HCT116 (cell line): Measurements from ENCODE around the gene SERGEF. TPM values are rescaled to one million over a fixed set of nuclear protein-coding genes. Genes with fewer than 3 reads are reported as not detected.

ENCODE experiments used
- ATAC-seq: fragments of 200-7000 bp; cut with Tn5 transposase; 2 replicates; pipeline ENCODE4 v1.9.1; 2020; ENCODE audit warnings: mild to moderate bottlenecking, moderate library complexity
- BruUV-seq: library from RNA; stranded (reverse); fragments of 400-500 nt; replicated peaks from 2 replicates; lab custom pipeline; 2021; lab: Mats Ljungman, UMichigan
- CTCF ChIA-PET: fragments of 300-600 bp; sonication (Branson Sonifier 250); formaldehyde crosslinking; loops from one replicate; lab custom pipeline; 2021; ENCODE audit warnings: antibody characterized with exemption; lab: Charles Lee
- POLR2A ChIA-PET: fragments of 300-600, 350-600 bp; sonication (Branson Sonifier 250); formaldehyde crosslinking; loops from one replicate; lab custom pipeline; 2021; ENCODE audit warnings: antibody characterized with exemption; lab: Charles Lee
- RAD21 ChIA-PET, 2 experiments: fragments of 300-600 bp; sonication (Branson Sonifier 250); formaldehyde crosslinking; loops; one replicate each; lab custom pipeline; 2023; ENCODE audit warnings: low total read pairs in 2 of 2; ENCODE audit not compliant: uncharacterized antibody in 2 of 2, unreplicated experiment in 2 of 2, low non-redundant PET in 1 of 2; lab: Charles Lee
- DNase-seq: peaks from one replicate; pipeline ENCODE4 v3.0.0-alpha.2; 2010; ENCODE audit warnings: low read depth, low spot score
- H2AFZ ChIP-seq: fragments of 200-600 bp; shearing (Covaris generic), sonication (generic); 2 replicates; pipeline ENCODE4 v1.6.1; 2017; ENCODE audit warnings: low read depth, mixed run types, mixed read lengths, antibody characterized with exemption, low read length; ENCODE audit not compliant: poor library complexity, severe bottlenecking
- H3K27ac ChIP-seq: 2 replicates; pipeline ENCODE4 v1.5.1; 2012; ENCODE audit warnings: low read depth, low read length
- H3K27me3 ChIP-seq: fragments of 200-600 bp; sonication (generic); 2 replicates; pipeline ENCODE4 v1.6.1; 2016; ENCODE audit warnings: mixed run types, low read length, mixed read lengths; ENCODE audit not compliant: insufficient read depth
- H3K36me3 ChIP-seq, 2 experiments: fragments of 200-500 bp in 1 of 2; fragments of 200-600 bp in 1 of 2; sonication (Bioruptor generic) in 1 of 2; sonication (generic) in 1 of 2; 2 replicates each; pipeline versions ENCODE4 v1.5.1 to v1.6.1; 2014 to 2016; ENCODE audit warnings: low read length in 2 of 2, inconsistent platforms in 1 of 2, mixed read lengths in 1 of 2, mixed run types in 1 of 2; ENCODE audit not compliant: insufficient read depth in 2 of 2, control insufficient read depth in 1 of 2
- H3K4me1 ChIP-seq, 2 experiments: fragments of 200-600 bp in 1 of 2; sonication (generic) in 1 of 2; 2 replicates each; pipeline versions ENCODE4 v1.5.1 to v1.6.1; 2012 to 2017; ENCODE audit warnings: low read length in 2 of 2, inconsistent platforms in 1 of 2, mild to moderate bottlenecking in 1 of 2, mixed read lengths in 1 of 2, mixed run types in 1 of 2, moderate library complexity in 1 of 2; ENCODE audit not compliant: insufficient read depth in 2 of 2, control insufficient read depth in 1 of 2
- H3K4me2 ChIP-seq: fragments of 200-600 bp; sonication (generic); 2 replicates; pipeline ENCODE4 v1.6.1; 2017; ENCODE audit warnings: mixed run types, low read length, mixed read lengths
- H3K4me3 ChIP-seq, 2 experiments: fragments of 200-600 bp in 1 of 2; sonication (generic) in 1 of 2; replicated peaks in 1 of 2; 2 replicates each; pipeline ENCODE4 v1.5.1; 2011 to 2016; ENCODE audit warnings: low read length in 2 of 2, control low read depth in 1 of 2, low read depth in 1 of 2, mild to moderate bottlenecking in 1 of 2, mixed read lengths in 1 of 2, mixed run types in 1 of 2
- H3K79me2 ChIP-seq: fragments of 200-600 bp; sonication (generic); 2 replicates; pipeline ENCODE4 v1.6.1; 2017; ENCODE audit warnings: mild to moderate bottlenecking, mixed run types, low read length, moderate library complexity, mixed read lengths; ENCODE audit not compliant: insufficient read depth
- H3K9ac ChIP-seq: fragments of 200-600 bp; sonication (generic); 2 replicates; pipeline ENCODE4 v1.6.1; 2016; ENCODE audit warnings: low read length, mixed read lengths
- H3K9me2 ChIP-seq: fragments of 200-600 bp; sonication (generic), shearing (Covaris generic); 2 replicates; pipeline ENCODE4 v1.6.1; 2017; ENCODE audit warnings: mixed run types, mild to moderate bottlenecking, moderate library complexity; ENCODE audit not compliant: insufficient read depth
- H3K9me3 ChIP-seq, 2 experiments: fragments of 200-500 bp in 1 of 2; fragments of 200-600 bp in 1 of 2; sonication (Bioruptor generic) in 1 of 2; sonication (generic) in 1 of 2; 2 replicates each; pipeline ENCODE4 v1.6.1; 2014 to 2017; ENCODE audit warnings: low read length in 2 of 2, mixed read lengths in 2 of 2, inconsistent platforms in 1 of 2, low read depth in 1 of 2, mild to moderate bottlenecking in 1 of 2, mixed run types in 1 of 2, moderate library complexity in 1 of 2; ENCODE audit not compliant: control insufficient read depth in 1 of 2, insufficient read depth in 1 of 2
- H4K20me1 ChIP-seq: fragments of 200-600 bp; sonication (generic), shearing (Covaris generic); 2 replicates; pipeline ENCODE4 v1.6.1; 2017; ENCODE audit warnings: mixed run types, mild to moderate bottlenecking, moderate library complexity; ENCODE audit not compliant: insufficient read depth
- JUND ChIP-seq: IDR thresholded peaks from 2 replicates; pipeline ENCODE4 v1.6.1; 2012
- POLR2A ChIP-seq: IDR thresholded peaks from 2 replicates; pipeline ENCODE4 v1.7.0; 2011; ENCODE audit warnings: borderline replicate concordance; ENCODE audit not compliant: insufficient read depth, insufficient read length; ENCODE audit errors: extremely low read depth
- RAD21 ChIP-seq: IDR thresholded peaks from 2 replicates; pipeline ENCODE4 v1.6.1; 2012; ENCODE audit warnings: low read depth, mild to moderate bottlenecking
- REST ChIP-seq: IDR thresholded peaks from 2 replicates; pipeline ENCODE4 v1.6.1; 2012; ENCODE audit warnings: low read depth
- YY1 ChIP-seq: IDR thresholded peaks from 2 replicates; pipeline ENCODE4 v1.6.1; 2011; ENCODE audit warnings: low read length, low read depth, moderate library complexity, mild to moderate bottlenecking; ENCODE audit not compliant: insufficient replicate concordance; ENCODE audit errors: extremely low read depth
- intact Hi-C: fragments of 100-400 bp; cut with micrococcal nuclease; formaldehyde crosslinking; loops from 2 replicates; pipeline ENCODE4 v1.10.0; 2022
- total RNA-seq: library from RNA; stranded (reverse); gene quantifications from one replicate; pipeline ENCODE4 v1.2.1, GENCODE V29; 2021; ENCODE audit not compliant: unreplicated experiment
- TF ChIP-seq, protein P1 (sequence below), 3 experiments: fragments of 200-600 bp in 1 of 3; sonication (generic) in 1 of 3; IDR thresholded peaks in 2 of 3; conservative IDR thresholded peaks in 1 of 3; 2 replicates each; pipeline ENCODE4 v1.5.1; 2012 to 2017; ENCODE audit warnings: low read depth in 2 of 3, low read length in 2 of 3, antibody characterized with exemption in 1 of 3, borderline replicate concordance in 1 of 3, control low read depth in 1 of 3, mild to moderate bottlenecking in 1 of 3, mixed read lengths in 1 of 3, mixed run types in 1 of 3, moderate library complexity in 1 of 3; ENCODE audit not compliant: insufficient read depth in 1 of 3

The SERGEF gene
- total RNA-seq, 1 experiment from 2014 or later, result 32.8 TPM

DNA sequence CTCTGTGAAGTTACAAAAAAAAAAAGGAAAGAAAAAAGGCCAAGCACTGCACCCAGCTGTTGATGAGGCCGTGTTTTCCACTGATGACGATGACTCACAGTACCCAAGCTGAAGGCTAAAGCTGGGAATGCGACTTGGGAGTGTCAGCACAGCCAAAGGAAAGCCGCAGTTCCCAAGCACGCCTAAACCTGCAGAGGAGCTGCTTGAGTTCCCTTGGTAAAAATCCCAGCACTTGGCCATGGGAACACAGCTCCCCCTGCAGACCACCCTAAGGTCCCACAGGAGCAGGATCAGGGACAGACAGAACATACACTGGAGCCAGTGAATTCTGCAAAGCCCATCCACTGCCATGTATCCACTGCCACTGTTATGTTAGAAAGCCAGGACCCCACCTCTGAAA, 39.9 kb downstream of the SERGEF start (continued):
- TF ChIP-seq REST, result no peak
- peak; percentile 62 for TF ChIP-seq RAD21
- TF ChIP-seq, protein P1, sequence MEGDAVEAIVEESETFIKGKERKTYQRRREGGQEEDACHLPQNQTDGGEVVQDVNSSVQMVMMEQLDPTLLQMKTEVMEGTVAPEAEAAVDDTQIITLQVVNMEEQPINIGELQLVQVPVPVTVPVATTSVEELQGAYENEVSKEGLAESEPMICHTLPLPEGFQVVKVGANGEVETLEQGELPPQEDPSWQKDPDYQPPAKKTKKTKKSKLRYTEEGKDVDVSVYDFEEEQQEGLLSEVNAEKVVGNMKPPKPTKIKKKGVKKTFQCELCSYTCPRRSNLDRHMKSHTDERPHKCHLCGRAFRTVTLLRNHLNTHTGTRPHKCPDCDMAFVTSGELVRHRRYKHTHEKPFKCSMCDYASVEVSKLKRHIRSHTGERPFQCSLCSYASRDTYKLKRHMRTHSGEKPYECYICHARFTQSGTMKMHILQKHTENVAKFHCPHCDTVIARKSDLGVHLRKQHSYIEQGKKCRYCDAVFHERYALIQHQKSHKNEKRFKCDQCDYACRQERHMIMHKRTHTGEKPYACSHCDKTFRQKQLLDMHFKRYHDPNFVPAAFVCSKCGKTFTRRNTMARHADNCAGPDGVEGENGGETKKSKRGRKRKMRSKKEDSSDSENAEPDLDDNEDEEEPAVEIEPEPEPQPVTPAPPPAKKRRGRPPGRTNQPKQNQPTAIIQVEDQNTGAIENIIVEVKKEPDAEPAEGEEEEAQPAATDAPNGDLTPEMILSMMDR (IDR thresholded peaks at IDR 0.05 in 2 of 3, conservative IDR thresholded peaks at IDR 0.05 in 1 of 3; ENCODE audit: borderline replicate concordance in 1 of 3, insufficient read depth in 1 of 3, low read depth in 2 of 3, low read length in 2 of 3), result peak; percentile 57 to 76 (median 64); a peak in 5 of 6 replicates
- no peak for TF ChIP-seq JUND
- no peak for TF ChIP-seq POLR2A

- 0 out of 4 replicates have a peak, but pooled peaks cover 0 to 2% of the 10 kb centered on the region in 2 experiments for H3K36me3 ChIP-seq
- no peak for ATAC-seq
- CTCF ChIA-PET, result interaction anchor here (1.2 to 2.2 kb wide), 3 partner anchors 10 to 73 kb away, joined by 3 to 9 read pairs (median 3); no protein-coding TSS in a partner anchor
Observed at GRCh38 chr11:17968206-17968605, 44.6 kb downstream of the SERGEF start.

More at GRCh38 chr11:17968206-17968605, 44.6 kb downstream of the SERGEF start:
- no peak overlapping the region for H3K27ac ChIP-seq
- ChIA-PET RAD21 (no interaction called here), POLR2A (no interaction called here)
- no peaks in the 10 kb centered on the region for H3K9me2 ChIP-seq
- H2AFZ ChIP-seq, result no peak overlapping the region
- DNase-seq, result no peak
- BruUV-seq, result no TSS peak
- H3K27me3 ChIP-seq, result no peaks in the 10 kb centered on the region
- no peak overlapping the region for H3K4me2 ChIP-seq
- H3K4me1 ChIP-seq, result peaks cover 0 to 6% of the 10 kb centered on the region in 2 experiments; a peak in 1 of 4 replicates
- no peak overlapping the region for H3K4me3 ChIP-seq
- H3K79me2 ChIP-seq, result no peaks in the 10 kb centered on the region
- H4K20me1 ChIP-seq, result no peaks in the 10 kb centered on the region
- no peak overlapping the region for H3K9ac ChIP-seq
- intact Hi-C loops, result no loop called here
- no peak for TF ChIP-seq YY1
- peak; percentile 31; the same call in 1 of the 2 replicates for TF ChIP-seq REST
- H3K9me3 ChIP-seq, result no peaks in the 10 kb centered on the region
